Measurements from ENCODE around the gene CTAGE9. TPM values are rescaled to one million over a fixed set of nuclear protein-coding genes. Genes with fewer than 3 reads are reported as not detected.

The CTAGE9 gene
- total RNA-seq, 1 donor from 2014 or later = not detected

DNA sequence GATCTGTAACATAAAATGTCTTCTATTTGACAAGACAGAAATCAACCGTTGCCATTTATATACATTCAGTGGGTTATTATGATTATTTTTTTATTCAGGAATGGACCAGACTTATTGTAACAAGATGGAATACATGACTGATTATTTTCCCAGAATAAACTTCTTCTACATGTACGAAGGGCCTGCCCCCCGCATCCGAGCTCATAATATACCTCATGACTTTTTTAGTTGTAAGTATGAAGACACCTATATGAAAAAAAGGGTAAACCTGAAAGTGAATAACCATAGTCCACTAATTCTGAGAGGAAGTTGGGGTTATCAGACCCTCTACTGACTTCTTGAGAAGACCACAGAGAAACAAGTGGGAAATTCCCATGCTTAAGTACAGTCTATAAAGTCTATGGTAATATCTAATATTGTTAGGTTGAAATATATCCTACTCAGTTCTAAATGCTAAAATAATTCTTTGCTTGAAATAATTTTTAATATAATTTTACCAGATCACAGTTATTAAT lies 25.5 kb downstream of the CTAGE9 start:
- ATAC-seq (no peak), DNase-seq (ENCODE audit: low spot score) (no peak)
- intact Hi-C loops (cut with DNase I) = no loop called here

DNA sequence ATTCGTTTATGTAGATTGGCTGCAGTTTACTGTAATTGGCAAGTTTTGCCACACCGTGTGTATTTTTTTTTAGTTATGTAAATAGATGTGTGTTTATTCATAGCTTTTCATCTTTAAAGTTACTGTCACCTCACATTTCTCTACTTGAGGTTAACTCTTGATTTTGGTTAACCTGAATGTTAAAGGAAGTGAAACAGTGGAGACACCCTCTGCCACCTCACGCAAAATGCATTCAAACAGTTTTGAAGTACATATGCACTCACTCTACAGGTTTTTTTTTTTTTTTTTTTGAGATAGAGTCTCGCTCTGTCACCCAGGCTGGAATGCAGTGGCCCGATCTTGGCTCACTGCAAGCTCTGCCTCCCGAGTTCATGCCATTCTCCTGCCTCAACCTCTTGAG lies 27.3 kb downstream of the CTAGE9 start:
- ATAC-seq = no peak
- no peak for DNase-seq (ENCODE audit: low spot score)
- intact Hi-C loops (cut with DNase I) = no loop called here

DNA sequence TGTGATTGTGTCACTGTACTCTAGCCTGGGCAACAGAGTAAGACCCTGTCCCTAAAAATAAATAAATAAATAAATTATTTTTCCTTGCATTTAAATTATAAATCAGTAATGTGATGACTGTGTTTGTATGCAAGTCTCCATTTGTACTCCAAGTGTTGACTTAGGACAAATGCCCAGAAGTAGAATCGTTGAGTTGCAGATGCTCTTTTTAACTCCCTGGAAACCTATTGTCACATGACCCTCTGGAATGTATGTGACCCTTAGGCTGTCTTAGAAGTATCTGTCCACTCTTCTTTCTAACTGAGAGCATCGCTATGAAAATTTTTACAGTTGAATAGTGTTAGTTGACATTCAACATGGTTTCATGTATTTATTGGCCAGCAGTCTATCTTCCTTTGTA lies 28.4 kb downstream of the CTAGE9 start:
- intact Hi-C loops (cut with DNase I) = no loop called here

DNA sequence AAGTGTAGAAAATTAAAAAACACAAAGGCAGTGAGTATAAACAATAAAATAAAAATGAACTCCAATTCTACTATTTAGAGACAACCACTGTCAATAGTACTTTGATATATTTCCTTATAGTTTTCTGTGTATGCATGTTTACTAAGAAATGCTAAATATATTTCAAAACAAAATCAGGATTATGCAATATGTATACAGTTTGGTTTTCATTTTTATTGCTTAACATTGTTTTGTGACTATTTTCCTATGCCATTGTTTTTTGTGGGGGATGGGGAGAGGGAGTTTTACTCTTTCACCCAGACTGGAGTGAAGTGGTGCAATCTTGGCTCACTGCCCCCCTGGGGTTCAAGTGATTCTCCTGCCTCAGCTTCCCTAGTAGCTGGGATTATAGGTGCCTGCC lies 29.2 kb downstream of the CTAGE9 start:
- DNase-seq (ENCODE audit: low spot score) (no peak), ATAC-seq (no peak)
- intact Hi-C loops (cut with DNase I) = no loop called here

More for the DNA sequence above, 28.4 kb downstream of the CTAGE9 start:
- ATAC-seq (no peak), DNase-seq (ENCODE audit: low spot score) (no peak)

DNA sequence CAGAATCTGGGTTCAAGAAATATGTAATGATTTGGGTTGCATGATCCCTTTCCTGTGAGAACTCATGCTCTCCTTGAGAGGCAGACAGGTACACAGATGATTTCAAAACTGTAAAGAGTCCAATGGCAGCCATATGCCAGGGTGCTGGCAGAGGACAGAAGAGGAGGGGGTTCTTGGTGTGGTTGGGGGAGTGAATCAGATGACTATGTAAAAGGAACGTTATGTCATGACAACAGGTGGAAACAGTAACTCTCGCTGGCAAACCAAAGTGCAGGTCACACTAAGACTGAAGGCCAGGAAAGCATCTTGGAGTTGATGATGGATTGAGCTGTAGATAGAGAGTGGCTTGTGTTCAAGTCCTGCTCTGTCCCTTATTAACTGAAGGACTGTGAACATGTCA lies 29.9 kb downstream of the CTAGE9 start:
- intact Hi-C loops (cut with DNase I) = no loop called here
- DNase-seq (ENCODE audit: low spot score) = no peak
- no peak for ATAC-seq

DNA sequence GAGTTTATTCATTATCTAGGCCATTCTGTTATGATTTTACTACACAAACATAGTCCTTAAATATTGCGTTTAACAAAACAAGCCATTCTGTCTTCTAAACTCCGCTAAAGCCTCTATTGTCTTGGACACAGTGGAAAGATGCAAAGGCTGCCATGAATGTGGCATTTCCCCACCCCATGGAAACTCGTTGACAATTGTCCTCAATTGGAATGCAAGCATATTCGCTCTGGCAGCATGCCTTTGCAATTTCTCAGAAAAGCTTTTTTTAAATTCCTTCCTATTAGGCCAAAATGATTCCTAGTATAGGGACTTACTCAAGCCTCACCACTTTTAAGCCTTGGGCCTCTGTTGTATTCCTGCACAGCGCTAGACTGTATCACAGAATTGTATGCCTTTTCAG lies 32.4 kb downstream of the CTAGE9 start:
- intact Hi-C loops (cut with DNase I) = no loop called here
- DNase-seq (ENCODE audit: low spot score) (no peak), ATAC-seq (no peak)

DNA sequence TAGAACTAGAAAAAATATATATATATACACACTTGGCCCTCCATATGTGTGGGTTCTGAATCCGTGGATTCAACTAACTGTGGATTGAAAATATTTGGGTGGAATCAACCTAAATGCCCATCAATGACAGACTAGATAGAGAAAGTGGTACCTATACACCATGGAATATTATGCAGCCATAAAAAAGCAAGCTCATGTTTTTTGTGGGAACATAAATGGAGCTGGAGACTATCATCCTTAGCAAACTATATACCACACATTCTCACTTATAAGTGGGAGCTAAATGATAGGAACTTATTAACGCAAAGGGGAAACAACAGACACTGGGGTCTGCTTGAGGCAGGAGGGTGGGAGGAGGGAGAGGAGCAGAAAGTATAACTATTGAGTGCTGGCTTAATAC lies 37.6 kb downstream of the CTAGE9 start:
- DNase-seq (ENCODE audit: low spot score) = no peak
- no peak for ATAC-seq

DNA sequence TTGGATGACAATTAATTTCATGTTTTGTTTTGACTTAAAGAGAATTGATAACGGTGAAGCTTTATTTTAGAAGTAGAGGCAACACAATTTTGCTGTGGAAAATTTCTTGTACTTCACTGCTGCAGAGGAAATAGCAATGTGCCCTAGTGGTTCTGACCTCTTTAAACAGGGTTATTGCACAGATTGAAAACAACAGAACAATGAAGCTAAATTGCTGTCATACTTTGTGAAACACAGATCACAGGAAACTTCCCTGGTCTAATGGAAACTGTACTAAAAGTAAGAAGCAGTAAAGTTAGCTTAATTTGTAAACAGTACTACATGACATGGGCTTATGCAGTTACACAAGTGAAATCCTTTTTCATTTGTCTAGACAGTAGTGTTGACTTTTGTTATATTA lies 40.9 kb downstream of the CTAGE9 start:
- intact Hi-C loops (cut with DNase I) = no loop called here
- DNase-seq (ENCODE audit: low spot score) (no peak), ATAC-seq (no peak)

More for the DNA sequence above, 37.6 kb downstream of the CTAGE9 start:
- intact Hi-C loops (cut with DNase I) = no loop called here

DNA sequence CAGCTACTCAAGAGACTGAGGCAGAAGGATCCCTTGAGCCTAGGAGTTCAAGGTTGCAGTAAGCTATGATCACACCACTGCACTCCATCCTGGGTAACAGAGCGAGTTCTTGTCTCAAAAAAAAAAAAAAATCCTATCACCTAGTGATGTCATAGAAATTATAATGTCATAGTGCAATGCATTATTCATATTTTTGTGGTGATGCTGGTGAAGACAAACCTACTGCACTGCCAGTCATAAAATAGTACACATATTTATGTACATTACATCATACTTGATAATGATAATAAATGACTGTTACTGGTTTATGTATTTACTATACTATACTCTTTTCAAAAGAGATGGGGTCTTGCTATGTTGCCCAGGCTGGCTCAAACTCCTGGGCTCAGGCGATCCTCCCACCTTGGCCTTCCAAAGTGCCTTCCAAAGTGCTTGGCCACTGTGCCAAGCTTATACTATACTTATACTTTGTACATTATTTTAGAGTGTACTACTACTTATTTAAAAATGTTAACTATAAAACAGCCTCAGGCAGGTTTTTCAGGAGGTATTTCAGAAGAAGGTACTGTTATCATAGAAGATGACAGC lies 47.1 kb downstream of the CTAGE9 start:
- ATAC-seq (no peak), DNase-seq (ENCODE audit: low spot score) (no peak)
- intact Hi-C loops (cut with DNase I) = no loop called here

DNA sequence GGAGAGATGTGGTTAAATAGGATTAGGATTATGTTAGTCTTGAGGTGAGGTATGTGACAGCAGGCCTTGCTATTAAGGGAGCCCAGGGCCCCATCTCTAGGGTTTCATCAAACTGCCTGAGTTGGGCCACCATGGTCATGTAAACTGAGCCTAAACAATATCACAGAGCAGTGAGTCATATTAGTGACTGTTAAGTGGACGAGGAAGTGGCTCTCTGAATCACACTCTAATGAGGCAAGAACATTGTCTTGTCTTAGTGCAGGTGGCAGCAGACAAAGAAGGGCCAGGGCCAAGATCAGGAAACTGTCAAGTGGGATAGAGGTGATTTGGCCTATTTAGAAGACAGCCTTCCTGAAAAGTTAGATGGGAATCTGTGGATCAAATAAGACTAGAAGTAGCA lies 50.6 kb downstream of the CTAGE9 start:
- DNase-seq (ENCODE audit: low spot score) = no peak
- intact Hi-C loops (cut with DNase I) = no loop called here
- ATAC-seq = no peak

Other genes starting within 250 kb of the CTAGE9 start
- 2.6 TPM for gene ARG1, start 137.8 kb downstream of the CTAGE9 start, total RNA-seq
- gene MED23, start 82.8 kb downstream of the CTAGE9 start, total RNA-seq = 32.5 TPM
- 1.7 TPM for gene ENPP3, start 73.7 kb downstream of the CTAGE9 start, total RNA-seq
- not detected for gene OR2A4, start 9.6 kb downstream of the CTAGE9 start, total RNA-seq
- 13.4 TPM for gene ENPP1, start 97.0 kb upstream of the CTAGE9 start, total RNA-seq
- gene CCN2, start 240.4 kb upstream of the CTAGE9 start, total RNA-seq = 176 TPM

Data from sciatic nerve (tissue), 2 donors.